Mammary epithelial cell (primary cell): Measurements from ENCODE around the gene PKD2.

Experiments
- EZH2 ChIP-seq: IDR thresholded peaks from 2 replicates; pipeline ENCODE4 v1.6.1; 2012; ENCODE audit warnings: low read length, inconsistent platforms, borderline replicate concordance
- TF ChIP-seq, protein P1 (sequence below), 2 donors: IDR thresholded peaks in 1 of 2; conservative IDR thresholded peaks in 1 of 2; 2 replicates each; pipeline ENCODE4 v1.5.1; 2011 to 2012; ENCODE audit warnings: inconsistent platforms in 2 of 2, low read length in 2 of 2, mild to moderate bottlenecking in 2 of 2, control low read depth in 1 of 2, low read depth in 1 of 2; ENCODE audit not compliant: insufficient read depth in 1 of 2; ENCODE audit errors: extremely low read depth in 1 of 2

DNA sequence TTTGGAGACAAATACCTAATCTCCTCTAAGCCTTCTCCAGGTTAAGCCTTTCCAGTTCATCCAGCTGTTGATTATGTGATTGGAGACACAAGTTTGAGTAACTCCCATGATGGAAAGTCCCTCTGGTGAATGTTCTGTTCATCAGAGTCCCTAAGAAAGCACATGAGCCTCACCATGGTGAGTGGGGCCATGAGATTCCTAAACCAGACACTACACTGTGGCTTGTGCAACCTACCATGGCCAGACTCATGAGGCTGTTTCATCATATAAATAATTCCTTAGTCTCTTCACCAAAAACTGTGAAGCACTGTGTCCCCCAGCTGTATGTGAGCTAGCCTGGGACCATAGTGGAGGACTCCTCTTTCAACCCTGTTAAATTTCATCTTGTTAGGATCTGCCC, 14.4 kb downstream of the PKD2 start:
- TF ChIP-seq, protein P1, sequence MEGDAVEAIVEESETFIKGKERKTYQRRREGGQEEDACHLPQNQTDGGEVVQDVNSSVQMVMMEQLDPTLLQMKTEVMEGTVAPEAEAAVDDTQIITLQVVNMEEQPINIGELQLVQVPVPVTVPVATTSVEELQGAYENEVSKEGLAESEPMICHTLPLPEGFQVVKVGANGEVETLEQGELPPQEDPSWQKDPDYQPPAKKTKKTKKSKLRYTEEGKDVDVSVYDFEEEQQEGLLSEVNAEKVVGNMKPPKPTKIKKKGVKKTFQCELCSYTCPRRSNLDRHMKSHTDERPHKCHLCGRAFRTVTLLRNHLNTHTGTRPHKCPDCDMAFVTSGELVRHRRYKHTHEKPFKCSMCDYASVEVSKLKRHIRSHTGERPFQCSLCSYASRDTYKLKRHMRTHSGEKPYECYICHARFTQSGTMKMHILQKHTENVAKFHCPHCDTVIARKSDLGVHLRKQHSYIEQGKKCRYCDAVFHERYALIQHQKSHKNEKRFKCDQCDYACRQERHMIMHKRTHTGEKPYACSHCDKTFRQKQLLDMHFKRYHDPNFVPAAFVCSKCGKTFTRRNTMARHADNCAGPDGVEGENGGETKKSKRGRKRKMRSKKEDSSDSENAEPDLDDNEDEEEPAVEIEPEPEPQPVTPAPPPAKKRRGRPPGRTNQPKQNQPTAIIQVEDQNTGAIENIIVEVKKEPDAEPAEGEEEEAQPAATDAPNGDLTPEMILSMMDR (conservative IDR thresholded peaks at IDR 0.05 in 1 of 2, IDR thresholded peaks at IDR 0.05 in 1 of 2; ENCODE audit: extremely low read depth in 1 of 2, insufficient read depth in 1 of 2, low read depth in 1 of 2, low read length in 2 of 2) = no peak
- TF ChIP-seq EZH2 = no peak
